Measurements from ENCODE around the gene TMTC3.

TMTC3 gene

DNA sequence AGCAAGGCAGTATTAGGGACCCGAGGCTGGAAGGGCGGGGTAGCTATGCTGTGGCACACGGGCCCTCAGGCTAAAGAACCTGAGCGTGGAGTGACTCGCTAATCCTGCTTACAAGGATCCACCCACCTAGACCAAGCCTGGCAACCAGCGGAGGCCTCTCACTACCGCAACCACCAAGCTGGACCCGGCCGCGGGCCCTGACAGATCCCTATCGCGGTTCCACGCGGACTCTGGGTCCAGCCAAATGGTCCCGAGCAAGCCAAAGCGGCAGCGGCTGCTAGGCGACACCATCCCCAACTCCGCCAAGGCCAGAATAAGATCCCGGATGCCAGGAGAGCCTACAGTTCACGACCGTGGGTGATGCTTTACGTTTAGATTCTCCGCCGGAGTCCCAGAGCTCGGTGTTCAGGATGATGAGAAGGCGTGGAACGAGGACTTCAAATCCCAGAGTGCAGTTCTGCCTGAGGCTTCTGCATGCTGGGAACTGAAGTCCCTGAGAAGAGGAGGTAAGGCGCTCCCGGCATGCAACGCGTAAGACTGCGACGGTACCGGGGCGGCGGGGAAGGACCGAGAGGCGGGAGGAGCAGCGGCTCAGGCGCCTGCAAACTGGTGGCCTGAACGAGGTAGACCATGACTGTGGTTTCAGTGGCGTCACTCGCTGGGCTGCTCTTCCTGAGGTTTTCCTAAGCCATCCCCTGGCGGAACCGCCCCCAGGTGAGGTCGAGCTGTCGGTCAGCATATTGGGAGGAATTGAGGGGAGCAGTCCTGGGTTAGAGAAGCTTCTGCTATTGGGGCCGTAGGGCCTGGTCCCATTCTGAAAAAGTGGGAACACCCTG is at the start of gene TMTC3, which contains the start of gene CEP290 (continued):
- TF ChIP-seq ZNF280C (tag by site-specific recombination; IDR thresholded peaks at IDR 0.05) (no peak), REPIN1 (tag by site-specific recombination; IDR thresholded peaks at IDR 0.05; ENCODE audit: low read depth) (no peak), EGR2 (tag by site-specific recombination; IDR thresholded peaks at IDR 0.05; ENCODE audit: low read depth) (no peak), YY2 (tag by site-specific recombination; IDR thresholded peaks at IDR 0.05) (no peak), PRDM2 (tag by site-specific recombination; IDR thresholded peaks at IDR 0.05; ENCODE audit: borderline replicate concordance) (no peak), ZNF558 (tag by site-specific recombination; IDR thresholded peaks at IDR 0.05) (no peak), ZNF302 (tag by site-specific recombination; IDR thresholded peaks at IDR 0.05; ENCODE audit: low read depth) (no peak), KLF9 (tag by site-specific recombination; IDR thresholded peaks at IDR 0.05; ENCODE audit: low read depth) (no peak), ZNF2 (tag by site-specific recombination; IDR thresholded peaks at IDR 0.05) (peak; percentile 57), ZXDB (tag by site-specific recombination; IDR thresholded peaks at IDR 0.05) (peak; percentile 86), ZNF513 (tag by site-specific recombination; IDR thresholded peaks at IDR 0.05) (no peak), ZNF354C (tag by site-specific recombination; IDR thresholded peaks at IDR 0.05; ENCODE audit: borderline replicate concordance, low read depth) (no peak), ZNF701 (tag by site-specific recombination; IDR thresholded peaks at IDR 0.05) (no peak), KLF1 (tag by site-specific recombination; IDR thresholded peaks at IDR 0.05) (peak; percentile 46; the same call in 1 of the 2 replicates), ZNF610 (tag by site-specific recombination; IDR thresholded peaks at IDR 0.05; ENCODE audit: borderline replicate concordance) (0 out of 2 replicates have a peak, but pooled peaks have one; percentile 45), ZNF626 (tag by site-specific recombination; IDR thresholded peaks at IDR 0.05) (no peak), ZNF843 (tag by site-specific recombination; IDR thresholded peaks at IDR 0.05) (no peak), ZNF37A (tag by site-specific recombination; IDR thresholded peaks at IDR 0.05) (no peak), ZNF530 (tag by site-specific recombination; IDR thresholded peaks at IDR 0.05; ENCODE audit: low read depth) (no peak), ZNF785 (tag by site-specific recombination; IDR thresholded peaks at IDR 0.05) (no peak), PBX3 (CRISPR knock-in tag; IDR thresholded peaks at IDR 0.05) (no peak; the same call in 1 of the 2 replicates)
- TF ChIP-seq, protein P1, sequence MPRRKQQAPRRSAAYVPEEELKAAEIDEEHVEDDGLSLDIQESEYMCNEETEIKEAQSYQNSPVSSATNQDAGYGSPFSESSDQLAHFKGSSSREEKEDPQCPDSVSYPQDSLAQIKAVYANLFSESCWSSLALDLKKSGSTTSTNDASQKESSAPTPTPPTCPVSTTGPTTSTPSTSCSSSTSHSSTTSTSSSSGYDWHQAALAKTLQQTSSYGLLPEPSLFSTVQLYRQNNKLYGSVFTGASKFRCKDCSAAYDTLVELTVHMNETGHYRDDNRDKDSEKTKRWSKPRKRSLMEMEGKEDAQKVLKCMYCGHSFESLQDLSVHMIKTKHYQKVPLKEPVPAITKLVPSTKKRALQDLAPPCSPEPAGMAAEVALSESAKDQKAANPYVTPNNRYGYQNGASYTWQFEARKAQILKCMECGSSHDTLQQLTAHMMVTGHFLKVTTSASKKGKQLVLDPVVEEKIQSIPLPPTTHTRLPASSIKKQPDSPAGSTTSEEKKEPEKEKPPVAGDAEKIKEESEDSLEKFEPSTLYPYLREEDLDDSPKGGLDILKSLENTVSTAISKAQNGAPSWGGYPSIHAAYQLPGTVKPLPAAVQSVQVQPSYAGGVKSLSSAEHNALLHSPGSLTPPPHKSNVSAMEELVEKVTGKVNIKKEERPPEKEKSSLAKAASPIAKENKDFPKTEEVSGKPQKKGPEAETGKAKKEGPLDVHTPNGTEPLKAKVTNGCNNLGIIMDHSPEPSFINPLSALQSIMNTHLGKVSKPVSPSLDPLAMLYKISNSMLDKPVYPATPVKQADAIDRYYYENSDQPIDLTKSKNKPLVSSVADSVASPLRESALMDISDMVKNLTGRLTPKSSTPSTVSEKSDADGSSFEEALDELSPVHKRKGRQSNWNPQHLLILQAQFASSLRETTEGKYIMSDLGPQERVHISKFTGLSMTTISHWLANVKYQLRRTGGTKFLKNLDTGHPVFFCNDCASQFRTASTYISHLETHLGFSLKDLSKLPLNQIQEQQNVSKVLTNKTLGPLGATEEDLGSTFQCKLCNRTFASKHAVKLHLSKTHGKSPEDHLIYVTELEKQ (tag by site-specific recombination; IDR thresholded peaks at IDR 0.05; ENCODE audit: borderline replicate concordance): no peak
- TF ChIP-seq, protein P2, sequence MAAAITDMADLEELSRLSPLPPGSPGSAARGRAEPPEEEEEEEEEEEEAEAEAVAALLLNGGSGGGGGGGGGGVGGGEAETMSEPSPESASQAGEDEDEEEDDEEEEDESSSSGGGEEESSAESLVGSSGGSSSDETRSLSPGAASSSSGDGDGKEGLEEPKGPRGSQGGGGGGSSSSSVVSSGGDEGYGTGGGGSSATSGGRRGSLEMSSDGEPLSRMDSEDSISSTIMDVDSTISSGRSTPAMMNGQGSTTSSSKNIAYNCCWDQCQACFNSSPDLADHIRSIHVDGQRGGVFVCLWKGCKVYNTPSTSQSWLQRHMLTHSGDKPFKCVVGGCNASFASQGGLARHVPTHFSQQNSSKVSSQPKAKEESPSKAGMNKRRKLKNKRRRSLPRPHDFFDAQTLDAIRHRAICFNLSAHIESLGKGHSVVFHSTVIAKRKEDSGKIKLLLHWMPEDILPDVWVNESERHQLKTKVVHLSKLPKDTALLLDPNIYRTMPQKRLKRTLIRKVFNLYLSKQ (tag by site-specific recombination; IDR thresholded peaks at IDR 0.05; ENCODE audit: borderline replicate concordance): no peak
